NCI-H1694 treated with DMSO at 0.1 percent for 48 hours (cell line): ENCODE data around the gene BCL2L2.
"Not testable (repeated sequence)": the region's sequence is repeated elsewhere in the genome, so short reads cannot be mapped to it uniquely, and the experiment has no call there.

Source experiments
- DNase-seq: peaks from one replicate; lab custom pipeline; 2025; lab: John Stamatoyannopoulos, UW

BCL2L2 gene

GRCh38 chr14:23324455-23324846, 17.8 kb downstream of the BCL2L2 start:
- no peak for DNase-seq

DNA sequence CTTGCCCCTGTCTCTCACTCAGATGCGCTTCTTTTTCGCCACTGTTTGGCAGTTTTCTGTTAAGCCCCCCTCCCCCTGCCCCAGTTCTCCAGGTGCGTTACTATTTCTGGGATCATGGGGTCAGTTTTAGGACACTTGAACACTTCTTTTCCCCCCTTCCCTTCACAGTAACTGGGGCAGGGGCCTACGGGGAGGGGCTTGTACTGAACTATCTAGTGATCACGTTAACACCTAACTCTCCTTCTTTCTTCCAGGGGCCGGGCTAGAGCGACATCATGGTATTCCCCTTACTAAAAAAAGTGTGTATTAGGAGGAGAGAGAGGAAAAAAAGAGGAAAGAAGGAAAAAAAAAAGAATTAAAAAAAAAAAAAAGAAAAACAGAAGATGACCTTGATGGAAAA, 18.4 kb downstream of the BCL2L2 start:
- DNase-seq: no peak

GRCh38 chr14:23325746-23326145, 19.1 kb downstream of the BCL2L2 start:
- not testable (repeated sequence) for DNase-seq

GRCh38 chr14:23326491-23327332, 20.1 kb downstream of the BCL2L2 start:
- no peak for DNase-seq

- DNase-seq: peak; percentile 79
Measured at GRCh38 chr14:23327947-23328744, 21.5 kb downstream of the BCL2L2 start.

DNA sequence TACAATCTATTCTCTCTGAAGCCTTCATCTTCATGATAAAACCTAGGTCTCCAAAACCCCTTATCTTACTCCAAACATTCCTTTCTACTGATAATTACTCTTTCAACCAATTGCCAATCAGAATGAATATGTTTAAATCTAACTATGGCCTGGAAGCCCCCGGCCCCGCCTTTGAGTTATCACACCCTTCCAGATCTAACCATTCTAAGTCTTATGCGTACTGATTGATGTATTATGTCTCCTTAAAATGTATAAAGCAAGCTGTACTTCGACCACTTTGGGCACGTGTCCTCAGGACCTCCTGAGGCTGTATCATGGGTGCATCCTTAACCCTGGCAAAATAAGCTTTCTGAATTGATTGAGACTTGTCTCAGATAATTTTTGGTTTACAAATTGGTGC, 29.0 kb downstream of the BCL2L2 start:
- DNase-seq: no peak

DNA sequence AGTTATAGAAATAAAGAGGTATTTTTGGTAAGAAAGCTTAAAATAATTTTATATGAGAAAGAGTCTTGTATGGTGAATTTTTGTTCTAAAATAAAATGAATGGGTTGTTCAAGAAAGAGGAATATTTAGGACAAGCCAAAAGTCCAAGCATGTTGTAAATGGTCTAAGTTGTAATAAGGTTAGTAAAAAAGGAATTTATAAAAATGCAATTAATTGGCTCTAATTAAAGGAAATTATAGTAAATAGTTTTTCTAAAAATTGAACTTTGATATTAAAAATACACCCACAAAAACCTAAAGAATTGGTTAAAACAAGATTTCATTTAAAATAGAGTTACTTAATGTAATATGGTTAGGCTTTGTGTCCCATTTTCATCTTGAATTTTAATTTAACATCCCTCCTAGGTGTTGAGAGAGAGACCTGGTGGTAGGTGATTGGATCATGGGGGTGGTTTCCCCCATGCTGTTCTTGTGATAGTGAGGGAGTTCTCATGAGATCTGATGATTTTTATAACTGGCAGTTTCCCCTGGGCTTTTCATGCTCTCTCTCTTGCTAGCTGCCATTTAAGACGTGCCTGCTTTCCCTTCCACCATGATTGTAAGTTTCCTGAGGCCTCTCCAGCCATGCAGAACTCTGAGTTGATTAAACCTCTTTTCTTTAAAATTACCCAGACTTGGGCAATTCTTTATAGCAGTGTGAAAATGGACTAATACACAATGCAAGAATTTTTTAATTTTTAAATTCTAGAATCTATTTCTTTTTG, 33.1 kb downstream of the BCL2L2 start:
- DNase-seq: no peak

DNA sequence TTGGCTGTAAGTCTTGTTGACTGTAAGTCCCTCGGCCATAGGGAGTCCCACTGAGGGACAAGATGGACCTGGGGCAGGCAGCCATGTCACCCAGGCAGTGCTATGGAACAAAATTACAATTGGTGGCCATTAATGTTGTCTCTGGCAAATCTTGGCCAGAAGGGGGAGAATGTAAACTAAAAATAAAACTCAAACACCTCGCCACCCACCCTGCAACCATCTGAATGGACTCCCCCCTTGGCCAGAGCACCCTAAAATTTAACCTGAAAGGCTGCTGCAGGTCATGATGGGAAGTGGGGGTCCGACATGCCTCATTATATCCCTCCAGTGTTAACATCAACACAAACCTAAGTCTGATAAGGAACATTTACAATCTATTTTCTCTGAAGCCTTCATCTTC, 37.8 kb downstream of the BCL2L2 start:
- no peak for DNase-seq

- DNase-seq: no peak
Measured at GRCh38 chr14:23345987-23346692, 39.5 kb downstream of the BCL2L2 start.

- no peak for DNase-seq
Measured at GRCh38 chr14:23346693-23347405, 40.2 kb downstream of the BCL2L2 start.

DNA sequence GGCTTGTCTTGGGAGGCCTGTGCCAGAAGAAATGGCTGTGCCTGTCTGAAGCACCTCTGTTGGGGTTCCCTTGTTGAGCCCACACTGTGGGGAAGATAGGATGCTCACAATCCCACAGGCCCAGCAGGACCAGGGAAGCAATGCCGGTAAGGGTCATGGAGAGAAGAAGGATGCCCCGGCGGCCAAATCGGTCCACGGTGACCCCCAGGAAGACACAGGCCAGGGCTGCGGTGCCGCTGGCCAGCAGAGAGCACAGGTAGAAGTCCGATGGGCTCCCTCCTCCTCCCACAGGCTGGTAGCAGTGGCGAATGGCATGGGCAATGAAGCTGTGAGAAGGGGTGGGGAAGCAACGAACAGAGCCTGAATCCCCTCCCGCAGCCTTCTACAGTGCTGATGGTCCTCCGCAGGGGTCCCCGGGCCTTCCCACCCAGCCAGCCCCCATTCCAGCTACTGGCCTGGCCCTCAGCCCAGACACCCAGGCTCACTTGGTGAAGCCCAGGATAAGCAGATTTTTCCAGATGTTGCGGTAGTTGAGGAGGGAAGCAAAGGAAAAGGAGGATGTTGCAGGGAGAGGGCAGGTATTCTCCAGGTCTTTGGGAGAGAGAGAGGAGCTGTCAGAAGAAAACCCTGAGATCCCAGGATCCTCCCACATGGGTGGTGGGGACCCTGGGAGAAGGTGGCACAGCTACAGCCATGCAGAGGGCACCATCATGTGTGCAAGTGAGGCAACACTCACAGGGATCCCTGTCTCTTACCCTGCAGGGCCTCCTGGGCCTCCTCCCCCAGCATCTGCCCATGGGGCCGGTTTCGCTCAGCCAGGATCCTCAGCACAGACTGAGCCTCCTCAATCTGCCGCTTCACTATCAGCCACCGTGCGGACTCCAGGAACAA, 41.0 kb downstream of the BCL2L2 start:
- DNase-seq: no peak

- no peak for DNase-seq
Measured at GRCh38 chr14:23348297-23348655, 41.6 kb downstream of the BCL2L2 start.

DNA sequence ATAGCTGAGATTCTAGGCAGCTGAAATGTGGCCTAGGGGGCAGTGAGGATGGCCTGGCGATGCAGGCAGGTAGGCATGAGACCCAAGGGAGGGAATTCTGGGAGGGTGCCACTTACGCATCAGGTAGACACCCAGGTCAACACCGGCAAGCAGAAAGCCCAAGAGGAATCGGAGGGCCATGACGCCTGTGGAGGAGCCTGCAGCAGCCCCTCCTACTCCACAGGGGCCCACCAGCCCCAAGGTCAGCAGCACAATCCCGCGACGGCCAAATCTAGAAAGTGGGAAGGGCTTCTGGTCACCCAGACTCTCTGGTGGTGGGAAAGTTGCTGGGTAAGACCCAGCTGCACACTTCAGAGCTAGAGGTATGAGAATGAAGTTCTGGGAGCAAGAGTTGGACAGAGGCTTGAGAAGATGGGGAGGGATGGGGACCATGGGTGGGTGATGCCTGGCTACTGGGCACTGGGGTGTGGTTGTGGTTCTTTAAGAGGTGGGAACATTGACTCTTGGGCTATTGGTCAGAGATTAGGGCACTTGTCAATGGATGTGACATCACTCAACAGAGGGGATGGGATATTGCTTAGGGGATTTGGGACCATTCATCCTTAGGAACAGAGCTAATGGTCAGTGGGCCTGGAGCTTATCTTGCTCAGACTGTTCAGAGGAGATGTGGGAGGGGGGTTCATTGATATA, 42.7 kb downstream of the BCL2L2 start:
- no peak for DNase-seq

- no peak for DNase-seq
Measured at GRCh38 chr14:23351681-23352505, 45.3 kb downstream of the BCL2L2 start.

DNA sequence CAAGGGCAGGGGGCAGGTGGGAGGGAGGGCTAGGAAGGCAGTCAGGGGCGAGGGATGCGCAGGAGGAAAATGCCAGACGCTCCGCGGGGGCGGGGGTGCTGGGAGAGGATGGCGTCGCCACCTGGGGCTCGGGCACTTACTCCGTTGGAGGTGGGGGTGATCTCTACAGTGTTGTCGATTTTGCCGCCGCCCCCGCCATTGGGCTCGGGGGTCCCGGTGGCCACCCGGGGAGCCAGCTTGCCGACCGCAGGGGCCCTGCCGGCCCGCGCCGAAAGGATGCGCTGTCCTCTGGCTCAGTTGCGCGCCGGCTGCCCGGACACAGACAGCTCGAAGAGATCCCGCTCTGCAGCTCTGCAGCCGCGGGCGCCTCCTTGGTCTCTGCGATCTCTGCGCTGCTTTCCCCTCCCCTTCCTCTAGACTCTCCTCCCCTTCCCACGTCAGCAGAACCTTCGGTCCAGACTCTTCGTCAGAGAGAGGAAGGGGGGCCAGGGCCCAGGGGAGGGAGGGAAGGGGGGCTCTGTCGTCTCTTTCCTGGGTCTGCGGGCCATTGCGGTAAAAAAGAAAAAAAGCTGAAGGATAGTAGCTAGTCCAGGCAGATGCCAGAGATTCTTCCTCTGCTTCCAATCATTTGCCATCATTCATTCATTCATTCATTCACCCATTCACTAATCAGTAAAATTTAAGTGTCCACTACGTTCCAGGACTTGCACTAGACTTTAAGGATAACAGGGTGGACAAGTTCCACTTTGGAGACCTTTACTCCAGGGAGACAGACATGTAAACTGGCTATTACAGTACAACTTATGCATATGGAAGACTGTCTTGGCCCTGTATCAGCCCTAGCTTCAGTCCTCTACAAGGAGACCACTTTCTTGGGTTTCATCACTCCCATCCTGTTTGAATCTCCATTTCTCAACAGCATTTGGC, 46.1 kb downstream of the BCL2L2 start, which contains the start of gene SLC22A17:
Gene SLC22A17 (minus strand): TSS at position 382 of the 927 bp plus-strand sequence.
- peak; percentile 79 for DNase-seq

DNA sequence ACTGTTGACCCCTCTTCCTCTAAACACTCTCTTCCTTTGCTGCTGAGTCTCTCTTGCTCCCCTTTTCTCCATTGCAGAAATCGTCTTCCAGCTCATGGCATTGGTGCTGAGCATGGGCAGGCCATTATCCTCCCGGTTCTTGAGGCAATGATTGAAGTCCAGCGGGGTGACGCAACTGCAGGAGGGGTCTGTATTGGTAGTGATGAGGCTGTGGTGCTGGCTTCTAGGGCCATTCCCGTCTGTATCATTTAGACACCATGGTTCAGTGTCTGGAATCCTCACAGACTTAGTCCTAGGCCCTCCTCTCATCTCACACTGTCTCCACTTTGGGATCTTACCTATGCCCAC, 46.8 kb downstream of the BCL2L2 start:
- DNase-seq: no peak

- no peak for DNase-seq
Measured at GRCh38 chr14:23354990-23355389, 48.4 kb downstream of the BCL2L2 start.
